ENCODE measurements around the gene MDM4.
"Not testable (repeated sequence)": the region's sequence is repeated elsewhere in the genome, so short reads cannot be mapped to it uniquely, and the experiment has no call there.

The MDM4 gene

DNA sequence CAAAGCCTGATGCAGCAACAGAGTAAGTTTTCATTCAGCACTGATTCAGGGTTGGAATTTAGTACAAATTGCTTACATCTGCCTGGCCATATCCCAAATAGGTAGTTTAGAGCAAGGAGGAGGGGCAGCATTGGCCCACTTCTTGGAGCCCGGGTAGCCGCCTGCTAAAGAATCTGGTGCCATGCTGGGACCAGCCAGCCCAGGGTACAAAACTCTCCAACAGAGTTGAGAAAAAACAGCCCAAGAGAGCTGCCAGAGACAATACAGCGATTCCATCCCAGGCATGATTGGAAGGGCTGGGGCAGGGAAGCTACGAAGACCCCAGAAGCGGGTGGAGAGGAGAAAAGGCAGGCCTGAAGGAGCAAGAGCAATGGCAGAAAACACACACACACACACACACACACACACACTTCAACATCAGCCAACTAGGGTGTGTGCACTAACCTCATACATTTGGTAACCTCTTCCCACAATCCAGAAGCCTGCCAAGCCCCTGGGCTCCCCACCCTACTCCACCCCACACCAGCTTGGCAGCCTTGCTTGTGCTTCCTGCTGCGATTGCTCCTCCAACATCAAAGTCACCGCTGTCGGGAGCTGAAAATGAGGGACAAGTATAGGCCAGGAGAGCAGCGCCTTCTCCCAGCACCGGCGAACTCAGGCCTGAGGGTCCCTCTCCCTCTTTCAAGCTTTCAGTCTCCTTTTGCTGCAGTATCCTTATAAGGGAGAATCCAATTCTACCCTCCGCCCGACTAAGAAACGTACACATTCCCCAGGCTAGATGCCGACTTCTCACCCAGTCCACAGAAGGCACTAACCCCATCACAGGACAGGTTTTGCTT is 22.8 kb upstream of the MDM4 start:
- no peak for DNase-seq

DNA sequence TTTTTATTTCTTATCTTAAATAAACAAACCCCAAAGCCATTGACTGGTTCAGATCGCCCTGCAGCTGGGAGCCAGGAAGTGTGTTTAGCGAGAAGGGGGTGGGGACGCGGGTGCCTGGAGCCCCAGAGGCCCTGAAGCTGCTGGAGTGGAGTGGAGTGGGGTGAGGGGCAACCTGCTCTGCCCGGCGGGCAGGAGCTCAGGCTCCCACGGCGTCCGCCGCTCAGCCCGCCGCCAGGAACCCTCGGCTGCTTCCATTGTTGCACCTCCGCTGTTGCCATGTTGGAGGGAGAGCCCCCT is 22.3 kb upstream of the MDM4 start:
- peak; percentile 42 for DNase-seq

DNA sequence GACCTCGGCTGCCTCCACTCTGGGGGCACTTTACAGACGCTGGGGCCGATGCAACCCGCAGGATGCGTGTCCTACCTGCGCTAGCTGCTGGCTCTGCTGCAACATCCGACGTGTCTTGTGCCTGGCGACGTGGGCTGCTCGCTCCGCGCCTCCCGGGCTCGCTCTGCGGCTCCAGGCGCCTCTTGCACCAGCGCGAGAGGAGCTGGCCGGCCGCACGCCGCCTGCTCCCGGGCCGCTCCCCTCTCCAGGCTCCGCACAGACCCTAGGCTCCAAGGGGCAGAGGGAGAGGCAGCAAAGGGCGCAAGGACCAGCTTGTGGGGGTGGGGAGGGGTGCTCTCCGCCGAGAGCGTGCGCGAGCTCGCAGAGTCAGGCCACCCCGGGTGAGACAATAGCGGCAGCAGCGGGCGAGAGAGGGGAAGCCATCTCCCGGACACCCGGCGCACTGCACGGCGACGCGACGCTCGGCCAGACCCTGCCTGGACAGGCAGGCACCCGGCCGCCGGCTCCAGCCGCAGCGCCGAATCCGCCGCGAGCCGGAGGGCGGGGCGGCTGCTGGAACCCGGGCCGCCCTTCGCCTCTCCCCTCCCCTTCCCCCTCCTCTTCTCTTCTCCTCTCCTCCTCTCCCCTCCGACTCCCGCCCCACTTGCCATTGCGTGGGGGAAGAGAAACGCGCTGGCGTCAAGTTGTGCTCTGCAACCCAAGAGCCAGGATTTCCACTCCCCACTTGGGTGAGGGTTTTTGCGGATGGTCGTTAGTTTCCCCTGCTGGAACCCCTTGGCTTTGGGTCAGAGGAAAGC is 21.7 kb upstream of the MDM4 start, which contains the start of gene PIK3C2B:
TSS of gene PIK3C2B (minus strand) at position 525 of the 797 bp plus-strand sequence. CDS start 25,003 bp downstream, outside the sequence.
- DNase-seq = peak; percentile 56

DNA sequence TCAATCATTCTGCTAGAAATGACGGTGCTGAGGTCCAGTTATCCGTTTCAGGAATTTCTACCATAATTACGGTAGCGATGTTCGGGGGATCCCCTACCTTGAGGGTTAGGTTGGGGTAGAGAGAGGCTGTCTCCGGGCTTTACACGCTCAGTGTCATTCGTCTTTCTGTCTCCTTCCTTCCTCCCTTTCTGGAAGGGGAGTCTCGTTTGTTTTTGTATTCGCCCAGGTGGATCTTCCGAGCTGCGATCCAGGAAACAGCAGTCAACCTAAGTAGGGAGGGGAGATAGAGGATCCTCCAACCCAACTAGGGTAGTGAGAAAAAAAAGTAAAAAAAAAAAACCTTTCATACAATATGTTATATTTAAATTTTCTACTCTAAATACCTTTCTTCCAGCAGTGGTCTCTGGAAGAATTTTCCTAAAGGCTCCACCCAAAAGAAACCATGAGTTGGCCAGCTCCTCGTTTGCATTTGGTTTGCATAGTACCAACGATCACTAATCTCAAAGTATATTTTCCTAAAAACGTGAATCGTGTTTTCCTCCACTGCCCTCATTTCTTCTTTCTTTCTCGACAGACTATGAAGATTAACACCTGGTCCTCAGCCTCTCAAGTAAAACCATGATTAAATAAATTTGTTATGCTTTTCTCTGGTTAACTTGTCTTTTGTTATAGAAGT is 21.0 kb upstream of the MDM4 start:
- no peak for DNase-seq

DNA sequence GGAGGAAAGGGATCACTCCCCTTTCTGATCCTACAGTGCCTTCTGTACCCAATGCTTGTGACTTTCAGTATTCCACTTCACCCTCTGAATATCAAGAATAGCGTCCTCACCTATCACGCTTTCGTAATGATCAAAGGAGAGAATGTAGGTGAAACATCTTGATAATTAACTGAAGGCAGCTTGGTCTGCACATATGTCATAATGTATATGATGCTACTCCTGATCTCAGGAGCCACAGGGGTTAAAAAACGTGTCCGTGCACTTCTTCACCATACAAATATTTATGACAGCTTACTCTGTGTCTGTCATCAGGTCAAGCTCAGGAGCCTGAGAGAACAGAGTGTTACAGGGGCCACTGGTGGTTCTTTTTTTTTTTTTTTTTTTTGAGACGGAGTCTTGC is 20.4 kb upstream of the MDM4 start:
- no peak for DNase-seq

DNA sequence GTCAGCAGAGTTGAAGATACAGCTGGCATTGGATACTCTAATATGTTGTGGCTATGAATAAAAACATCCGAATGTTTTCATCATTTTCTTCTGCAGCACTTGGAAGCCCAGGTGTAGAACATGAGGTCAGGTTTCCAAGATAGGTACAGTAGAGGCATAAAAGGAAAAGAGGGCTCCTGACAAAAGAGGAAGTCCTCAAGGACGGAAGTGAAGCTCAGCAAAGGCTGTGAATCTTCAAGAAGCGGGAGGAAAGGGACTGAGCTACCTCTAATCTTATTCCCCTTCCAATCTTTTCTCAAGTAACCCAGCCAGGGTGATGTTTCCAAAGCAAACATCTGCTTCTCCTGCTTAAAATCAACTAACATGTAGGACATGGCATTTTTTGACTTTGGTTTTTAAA is 17.2 kb upstream of the MDM4 start:
- DNase-seq = no peak

DNA sequence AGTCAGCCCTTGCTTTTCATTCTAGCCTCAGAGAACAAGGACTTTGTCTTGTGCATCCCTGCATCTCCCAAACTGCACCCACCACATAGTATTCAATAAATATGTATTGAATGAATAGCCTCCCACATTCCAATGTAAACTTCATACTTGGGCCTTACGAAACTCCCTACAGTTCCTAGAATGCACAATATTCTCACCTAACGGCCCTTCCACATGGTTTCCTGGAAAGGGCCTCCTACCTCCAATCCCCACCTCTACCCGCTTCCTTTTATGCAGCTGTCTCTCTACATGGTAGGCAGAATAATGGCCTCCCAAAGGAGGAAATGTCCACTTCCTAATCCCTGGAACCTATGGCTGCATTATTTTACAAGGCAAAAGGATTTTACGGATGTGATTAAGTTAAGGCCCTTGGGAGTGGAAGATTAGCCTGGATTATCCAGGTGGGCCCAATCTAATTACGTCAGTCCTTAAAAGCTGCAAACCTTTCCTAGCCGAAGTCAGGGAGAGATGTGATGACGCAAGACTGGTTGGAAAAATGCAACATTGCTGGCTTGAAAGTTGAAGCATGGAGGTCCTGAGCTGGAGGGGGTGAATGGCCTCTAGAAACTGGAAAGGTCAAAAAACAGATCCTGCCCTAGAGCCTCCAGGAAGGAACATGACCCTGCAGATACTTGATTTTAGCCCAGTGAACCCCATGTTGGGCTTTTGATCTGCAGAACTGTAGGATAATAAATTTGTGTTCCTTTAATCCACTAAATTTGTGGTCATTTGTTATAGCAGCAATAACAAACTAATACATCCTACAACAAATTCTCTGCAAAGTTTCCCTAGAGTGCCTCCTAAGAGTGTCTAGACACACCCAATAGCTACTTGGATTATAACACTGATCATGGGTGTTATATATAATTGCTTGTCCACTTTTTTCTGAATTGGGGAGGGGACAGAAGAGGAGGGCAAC is 16.4 kb upstream of the MDM4 start:
- DNase-seq = no peak

DNA sequence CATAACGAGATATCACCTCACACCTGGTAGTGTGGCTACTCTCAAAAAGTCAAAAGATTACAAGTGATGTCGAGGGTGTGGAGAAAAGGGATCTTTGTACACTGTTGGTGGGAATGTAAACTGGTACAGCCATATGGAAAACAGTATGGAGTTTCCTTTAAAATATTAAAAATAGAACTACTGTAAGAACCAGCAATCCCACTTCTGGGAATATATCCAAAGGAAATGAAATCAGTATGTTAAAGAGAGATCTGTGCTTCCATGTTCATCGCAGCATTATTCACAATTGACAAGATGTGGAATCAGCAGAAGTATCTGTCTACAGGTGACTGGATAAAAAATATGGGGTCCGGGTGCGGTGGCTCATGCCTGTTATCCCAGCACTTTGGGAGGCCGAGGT is 14.0 kb upstream of the MDM4 start:
- no peak for DNase-seq

DNA sequence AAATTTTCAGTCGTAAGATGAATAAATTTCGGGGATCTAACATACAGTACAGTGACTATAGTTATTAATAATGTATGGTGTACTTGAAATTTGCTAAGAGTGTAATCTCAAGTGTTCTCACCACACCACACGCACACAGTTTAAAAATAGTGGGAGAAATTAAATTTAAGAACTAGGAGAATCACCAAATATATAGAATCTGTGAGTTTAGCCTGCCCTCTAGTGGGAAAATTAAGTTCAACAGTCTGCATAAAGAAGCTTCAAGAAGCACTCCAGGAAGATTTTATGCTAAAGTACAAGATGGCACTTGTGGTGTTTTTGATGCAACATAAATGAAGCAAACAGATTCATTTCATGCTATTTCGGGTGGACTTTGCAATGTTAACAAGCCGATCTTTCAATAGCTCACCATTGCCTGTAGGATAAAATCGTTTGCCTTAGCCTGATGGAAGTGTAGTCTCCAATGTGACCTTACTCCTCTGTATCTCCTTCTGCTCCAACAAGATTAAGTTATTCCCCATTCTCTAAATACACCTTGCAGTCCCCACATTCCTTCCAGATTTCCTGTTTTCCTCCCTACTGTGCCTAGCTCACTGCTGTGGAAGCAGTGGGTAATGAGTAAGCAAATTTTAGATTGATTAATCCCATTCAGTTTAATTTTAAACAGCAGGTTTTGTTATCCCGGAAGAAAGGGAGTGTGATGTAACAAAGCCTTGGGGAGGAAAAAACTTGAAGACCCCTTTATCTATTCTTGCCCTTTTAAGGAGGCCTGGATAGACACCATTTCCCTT is 12.9 kb upstream of the MDM4 start:
- peak; percentile 40 for DNase-seq

DNA sequence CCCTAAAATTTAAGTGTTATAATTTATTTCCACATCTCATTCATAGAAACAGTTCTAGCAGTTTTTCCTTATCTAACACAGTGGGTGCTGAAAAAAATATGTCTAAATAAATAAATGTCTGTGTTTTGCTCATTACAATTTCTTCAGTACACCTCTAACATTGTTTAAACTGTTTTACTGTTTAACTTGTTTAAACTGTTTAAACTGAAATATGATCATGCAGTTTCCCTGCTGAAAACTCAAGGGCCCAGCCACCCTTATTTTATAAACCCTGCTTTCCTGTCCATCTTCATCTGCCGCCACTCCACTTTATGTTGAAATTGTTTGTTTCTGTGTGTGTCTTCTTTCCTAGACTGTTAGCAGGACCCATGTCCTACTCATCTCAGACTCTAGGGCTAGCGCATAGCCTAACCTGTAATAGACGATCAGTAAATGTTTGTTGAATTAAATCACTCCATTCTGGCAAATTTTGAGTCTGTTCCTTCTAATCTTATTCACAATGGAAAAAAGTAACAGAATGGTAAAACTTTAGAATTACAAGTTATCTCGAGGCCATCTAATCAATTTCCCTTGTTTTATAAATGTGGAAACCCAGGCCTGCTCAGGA is 12.2 kb upstream of the MDM4 start:
- DNase-seq = no peak

DNA sequence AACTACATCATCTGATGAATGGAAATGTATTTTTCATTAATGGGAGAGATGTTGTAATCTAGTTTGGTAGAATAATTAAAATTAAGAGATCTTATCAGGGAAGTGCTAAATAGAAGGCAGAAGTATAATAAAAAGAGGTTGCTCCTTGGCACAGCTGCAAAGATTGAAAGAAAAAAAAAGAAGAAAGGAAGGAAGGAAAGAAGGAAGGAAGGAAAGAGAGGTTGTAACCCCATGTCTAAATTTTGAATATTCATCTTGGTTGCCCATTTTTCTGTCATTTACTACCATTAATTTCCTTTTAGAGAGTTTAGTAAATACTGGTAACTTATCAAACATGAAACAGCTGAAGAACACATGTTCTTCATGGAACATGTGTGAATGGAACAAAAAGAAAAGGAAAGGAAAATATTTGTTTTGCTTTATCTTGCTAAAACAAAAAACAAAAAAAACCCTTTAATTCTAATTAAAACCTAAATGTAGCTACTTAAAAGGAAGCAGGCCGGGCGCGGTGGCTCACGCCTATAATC is 10.5 kb upstream of the MDM4 start:
- DNase-seq = no peak

DNA sequence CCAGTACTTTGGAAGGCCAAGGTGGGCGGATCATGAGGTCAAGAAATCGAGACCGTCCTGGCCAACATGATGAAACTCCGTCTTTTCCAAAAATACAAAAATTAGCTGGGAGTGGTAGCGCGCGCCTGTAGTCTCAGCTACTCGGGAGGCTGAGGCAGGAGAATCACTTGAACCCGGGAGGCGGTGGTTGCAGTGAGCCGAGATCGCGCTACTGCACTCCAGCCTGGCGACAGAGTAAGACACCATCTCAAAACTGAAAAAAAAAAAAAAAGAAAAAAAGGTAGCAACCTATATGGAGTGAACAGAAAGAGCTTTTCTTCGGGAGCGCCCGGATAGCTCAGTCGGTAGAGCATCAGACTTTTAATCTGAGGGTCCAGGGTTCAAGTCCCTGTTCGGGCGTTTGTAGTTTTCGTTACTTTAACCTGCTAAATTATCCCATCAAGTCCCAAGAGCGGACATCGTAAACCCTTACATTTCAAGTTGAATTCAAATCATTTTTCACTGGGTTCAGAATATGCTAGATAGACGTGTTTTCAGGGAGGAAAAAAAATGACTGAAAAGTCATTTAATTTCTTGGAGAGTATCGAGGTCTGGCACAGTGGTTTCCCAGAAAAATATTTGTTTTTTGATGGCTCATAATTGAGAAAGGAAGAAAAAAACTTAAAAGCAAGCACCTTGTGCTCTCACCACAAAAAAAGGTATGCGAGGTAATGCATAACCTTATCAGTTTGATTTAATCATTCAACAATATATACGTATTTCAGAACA is 9.8 kb upstream of the MDM4 start:
- peak; percentile 48 for DNase-seq

DNA sequence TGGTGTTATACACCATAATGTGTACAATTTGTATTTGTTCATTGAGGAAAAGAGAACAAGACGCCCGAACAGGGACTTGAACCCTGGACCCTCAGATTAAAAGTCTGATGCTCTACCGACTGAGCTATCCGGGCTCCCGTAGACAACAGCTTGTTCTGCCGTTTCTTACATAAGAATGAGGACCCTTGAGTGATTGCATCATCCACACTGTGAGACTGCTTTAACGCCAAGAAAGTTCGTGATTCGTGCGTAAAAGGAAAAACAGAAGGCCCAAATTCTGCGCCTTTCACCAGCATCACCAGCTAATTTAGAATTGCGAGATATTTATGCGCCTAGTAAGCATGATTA is 9.3 kb upstream of the MDM4 start:
- DNase-seq = peak; percentile 78

DNA sequence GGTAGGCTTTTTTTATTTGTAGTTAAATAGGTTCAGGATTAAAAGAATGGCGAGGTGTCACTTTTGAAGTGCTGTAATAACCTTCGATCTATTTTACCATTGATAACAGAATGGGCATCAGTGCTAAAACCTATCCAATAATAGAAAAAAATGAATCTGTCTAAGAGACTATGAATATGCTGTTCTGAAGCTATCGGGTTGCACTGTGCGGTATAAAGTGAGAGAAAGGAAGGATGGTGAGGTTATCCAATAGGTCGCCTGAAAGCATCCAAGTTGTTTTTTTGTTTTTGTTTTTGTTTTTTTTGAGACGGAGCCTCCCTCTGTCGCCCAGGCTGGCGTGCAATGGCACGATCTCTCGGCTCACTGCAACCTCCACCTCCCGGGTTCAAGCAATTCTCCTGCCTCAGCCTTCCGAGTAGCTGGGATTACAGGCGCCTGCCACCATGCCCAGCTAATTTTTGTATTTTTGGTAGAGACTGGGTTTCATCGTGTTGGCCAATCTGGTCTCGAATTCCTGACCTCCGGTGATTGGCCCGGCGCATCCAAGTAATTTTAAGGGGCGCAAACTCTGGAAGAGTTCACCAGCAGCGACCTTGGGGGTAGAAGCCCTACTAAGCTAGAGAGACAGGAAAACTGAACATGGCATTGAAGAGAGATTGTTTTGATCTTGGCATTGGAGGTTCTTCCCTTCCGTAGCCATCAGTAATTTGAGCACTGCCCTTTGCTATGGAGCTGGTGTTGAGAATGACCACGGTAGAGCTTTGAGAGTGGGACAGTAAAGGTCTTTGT is 8.7 kb upstream of the MDM4 start:
- DNase-seq = no peak

DNA sequence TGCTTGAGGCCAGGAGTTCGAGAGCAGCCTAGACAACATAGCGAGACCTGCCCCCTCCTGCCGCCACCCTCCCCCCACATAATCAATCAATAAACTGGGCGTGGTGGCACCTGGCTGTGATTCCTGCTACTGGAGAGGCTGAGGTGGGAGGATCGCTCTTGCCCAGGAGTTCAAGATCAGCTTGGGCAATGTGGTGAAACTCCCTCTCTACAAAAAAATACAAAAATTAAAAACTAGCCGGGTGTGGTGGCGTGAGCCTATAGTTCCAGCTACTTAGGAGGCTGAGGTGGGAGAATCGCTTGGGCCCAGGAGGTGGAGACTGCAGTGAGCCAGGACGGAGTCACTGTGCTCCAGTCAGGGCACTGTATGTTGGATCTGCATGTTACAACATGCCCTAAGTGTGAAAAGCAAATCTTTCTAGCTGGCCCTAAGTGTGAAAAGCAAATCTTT is 7.0 kb upstream of the MDM4 start:
- no peak for DNase-seq

DNA sequence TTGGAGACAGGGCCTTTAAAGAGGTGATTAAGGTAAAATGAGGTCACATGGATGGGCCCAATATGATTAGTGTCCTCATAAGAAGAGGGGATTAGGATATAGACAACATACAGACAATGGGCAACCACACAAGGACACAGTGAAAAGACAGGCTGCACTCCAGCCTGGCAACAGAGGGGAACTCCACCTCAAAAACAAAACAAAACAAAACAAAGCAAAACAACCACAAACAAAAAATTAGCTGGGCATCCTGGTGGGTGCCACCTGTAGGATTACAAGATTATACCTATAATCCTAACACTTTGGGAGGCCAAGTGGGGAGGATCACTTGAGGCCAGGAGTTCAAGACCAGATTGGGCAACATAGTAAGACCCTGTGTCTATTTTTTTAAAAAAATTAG is 4.8 kb upstream of the MDM4 start:
- no peak for DNase-seq

DNA sequence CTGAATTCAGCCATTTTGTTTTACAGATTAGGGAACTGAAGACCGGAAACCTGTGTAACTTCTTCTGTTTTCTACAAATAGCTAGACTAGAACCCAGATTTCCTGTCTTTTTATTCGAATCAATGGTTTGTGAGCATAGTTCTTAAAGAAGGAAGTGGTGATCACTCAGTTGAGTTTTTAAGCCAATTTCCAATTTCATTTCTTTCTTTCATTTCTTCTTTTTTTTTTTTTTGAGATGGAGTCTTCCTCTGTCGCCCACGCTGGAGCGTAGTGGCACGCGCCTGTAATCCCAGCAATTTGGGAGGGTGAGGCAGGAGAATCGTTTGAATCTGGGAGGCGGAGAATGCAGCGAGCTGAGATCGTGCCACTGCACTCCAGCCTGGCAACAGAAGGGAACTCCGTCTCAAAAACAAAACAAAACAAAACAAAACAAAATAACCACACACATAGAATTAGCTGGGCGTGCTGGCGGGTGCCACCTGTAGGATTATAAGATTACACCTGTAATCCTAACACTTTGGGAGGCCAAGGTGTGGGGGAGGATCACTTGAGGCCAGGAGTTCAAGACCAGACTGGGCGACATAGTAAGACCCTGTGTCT is 3.0 kb upstream of the MDM4 start:
- peak; percentile 44 for DNase-seq

DNA sequence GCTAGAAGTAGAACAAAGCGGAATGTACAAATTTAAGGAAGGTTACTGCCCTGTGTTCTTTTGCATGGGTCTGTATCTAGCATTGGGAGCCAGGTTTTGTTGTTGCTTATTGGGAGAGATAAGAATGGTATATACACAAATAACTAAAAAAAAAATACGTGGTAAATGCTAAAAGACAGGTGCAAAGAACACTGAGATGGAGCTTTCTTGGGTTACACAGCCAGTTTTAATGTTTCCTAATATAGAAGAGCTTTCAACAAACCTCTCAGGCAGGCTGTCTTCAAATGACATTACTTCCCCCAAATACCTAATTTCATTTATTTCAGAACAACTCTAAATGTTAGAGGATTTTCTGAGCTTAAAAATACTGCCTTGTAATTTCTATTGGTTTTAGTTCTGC is 1.4 kb upstream of the MDM4 start:
- DNase-seq = no peak

DNA sequence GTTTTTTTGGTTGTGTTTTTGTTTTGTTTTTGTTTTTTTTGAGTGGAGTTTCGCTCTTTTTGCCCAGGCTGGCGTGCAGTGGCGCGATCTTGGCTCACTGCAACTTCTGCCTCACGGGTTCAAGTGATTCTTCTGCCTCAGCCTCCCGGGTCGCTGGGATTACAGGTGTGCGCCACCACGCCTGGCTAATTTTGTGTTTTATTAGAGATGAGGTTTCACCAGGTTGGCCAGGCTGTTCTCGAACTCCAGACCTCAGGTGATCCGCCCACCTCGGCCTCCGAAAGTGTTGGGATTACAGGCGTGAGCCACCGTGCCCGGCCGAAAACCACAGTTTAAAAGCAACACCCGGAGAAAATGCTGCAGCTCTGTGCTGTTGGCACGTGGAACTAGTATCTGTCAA is 1.2 kb downstream of the MDM4 start:
- not testable (repeated sequence) for DNase-seq
